Neural cell (in vitro differentiated cells): ENCODE results near the gene ASPHD1. TPM values are rescaled to one million over a fixed set of nuclear protein-coding genes. Genes with fewer than 3 reads are reported as not detected.

ENCODE experiments used
- H2AFZ ChIP-seq: fragments of 200-600, 300-800 bp; sonication (generic), shearing (Covaris generic); 2 replicates; pipeline ENCODE4 v1.6.0; 2014; ENCODE audit warnings: low read depth, mild to moderate bottlenecking, antibody characterized with exemption, low read length, moderate library complexity
- H3F3A ChIP-seq: fragments of 200-600 bp; shearing (Covaris generic); 2 replicates; pipeline ENCODE4 v1.6.1; 2016; ENCODE audit warnings: mild to moderate bottlenecking, moderate library complexity, mixed read lengths, antibody characterized with exemption, low read length; ENCODE audit not compliant: insufficient read depth, poor library complexity, severe bottlenecking
- H3K27ac ChIP-seq: fragments of 200-600, 300-800 bp; sonication (generic), shearing (Covaris generic); 2 replicates; pipeline ENCODE4 v1.5.1; 2014; ENCODE audit warnings: mild to moderate bottlenecking, low read length, moderate library complexity
- H3K27me3 ChIP-seq: fragments of 300-800, 200-600 bp; sonication (generic), shearing (Covaris generic); 2 replicates; pipeline ENCODE4 v1.6.0; 2014; ENCODE audit warnings: mild to moderate bottlenecking, low read depth, low read length, moderate library complexity; ENCODE audit not compliant: insufficient read depth
- H3K36me3 ChIP-seq: fragments of 300-800, 200-600 bp; sonication (generic), shearing (Covaris generic); 2 replicates; pipeline ENCODE4 v1.5.1; 2014; ENCODE audit warnings: mild to moderate bottlenecking, antibody characterized with exemption, low read length, moderate library complexity; ENCODE audit not compliant: insufficient read depth
- H3K4me2 ChIP-seq: fragments of 300-800, 200-600 bp; sonication (generic), shearing (Covaris generic); 2 replicates; pipeline ENCODE4 v1.6.0; 2014; ENCODE audit warnings: mild to moderate bottlenecking, low read length
- H3K4me3 ChIP-seq: fragments of 300-800, 200-600 bp; sonication (generic), shearing (Covaris generic); 2 replicates; pipeline ENCODE4 v1.5.1; 2014; ENCODE audit warnings: mild to moderate bottlenecking, low read length, moderate library complexity
- H3K79me2 ChIP-seq: fragments of 200-600 bp; shearing (Covaris generic); replicated peaks from 2 replicates; pipeline ENCODE4 v1.6.0; 2014; ENCODE audit warnings: mild to moderate bottlenecking, low read length, moderate library complexity; ENCODE audit not compliant: insufficient read depth
- H3K9ac ChIP-seq: fragments of 300-800, 200-600 bp; sonication (generic), shearing (Covaris generic); 2 replicates; pipeline ENCODE4 v1.6.1; 2016; ENCODE audit warnings: mild to moderate bottlenecking, low read length, mixed read lengths
- H3K9me2 ChIP-seq: fragments of 200-600 bp; shearing (Covaris generic); 2 replicates; pipeline ENCODE4 v1.6.1; 2016; ENCODE audit warnings: mild to moderate bottlenecking, low read length, mixed read lengths; ENCODE audit not compliant: insufficient read depth
- H3K9me3 ChIP-seq: fragments of 200-600, 300-800 bp; sonication (generic), shearing (Covaris generic); 2 replicates; pipeline ENCODE4 v1.6.1; 2016; ENCODE audit warnings: mild to moderate bottlenecking, mixed run types, low read length, moderate library complexity, mixed read lengths
- H4K20me1 ChIP-seq: fragments of 200-600 bp; shearing (Covaris generic); 2 replicates; pipeline ENCODE4 v1.6.1; 2016; ENCODE audit warnings: mild to moderate bottlenecking, mixed run types; ENCODE audit not compliant: insufficient read depth
- CTCF ChIP-seq: fragments of 450-650 bp; IDR thresholded peaks from 2 replicates; pipeline ENCODE4 v1.5.1; 2014; ENCODE audit warnings: antibody characterized with exemption, mild to moderate bottlenecking, moderate library complexity; ENCODE audit not compliant: poor library complexity, severe bottlenecking
- EP300 ChIP-seq: fragments of 450-650 bp; conservative IDR thresholded peaks from 2 replicates; pipeline ENCODE4 v1.6.1; 2014; ENCODE audit warnings: antibody characterized with exemption, mild to moderate bottlenecking, moderate library complexity; ENCODE audit not compliant: poor library complexity, severe bottlenecking
- EZH2 ChIP-seq: fragments of 200-600, 300-800 bp; shearing (Covaris generic), sonication (generic); IDR thresholded peaks from 2 replicates; pipeline ENCODE4 v1.6.1; 2014; ENCODE audit warnings: antibody characterized with exemption, low read length, borderline replicate concordance, mild to moderate bottlenecking; ENCODE audit not compliant: insufficient read depth, poor library complexity, severe bottlenecking
- MXI1 ChIP-seq: fragments of 450-650 bp; conservative IDR thresholded peaks from 2 replicates; pipeline ENCODE4 v1.6.1; 2014; ENCODE audit warnings: antibody characterized with exemption, mild to moderate bottlenecking; ENCODE audit not compliant: poor library complexity, severe bottlenecking
- POLR2AphosphoS5 ChIP-seq: IDR thresholded peaks from 2 replicates; pipeline ENCODE4 v1.6.1; 2012
- RAD21 ChIP-seq: fragments of 450-650 bp; conservative IDR thresholded peaks from 2 replicates; pipeline ENCODE4 v1.6.1; 2014; ENCODE audit warnings: antibody characterized with exemption, mild to moderate bottlenecking, moderate library complexity
- REST ChIP-seq: IDR thresholded peaks from 2 replicates; pipeline ENCODE4 v1.6.1; 2012; ENCODE audit warnings: borderline replicate concordance
- SMC3 ChIP-seq: fragments of 450-650 bp; conservative IDR thresholded peaks from 2 replicates; pipeline ENCODE4 v1.6.1; 2014; ENCODE audit warnings: antibody characterized with exemption, mild to moderate bottlenecking, moderate library complexity; ENCODE audit not compliant: poor library complexity
- TAF1 ChIP-seq: IDR thresholded peaks from 2 replicates; pipeline ENCODE4 v1.6.1; 2012; ENCODE audit warnings: low read depth
- polyA plus RNA-seq: library from polyadenylated mRNA; depleted of rRNA; stranded (reverse); fragments of >200 nt; gene quantifications from 2 replicates; pipeline ENCODE4 v1.2.3, GENCODE V29; 2014

The ASPHD1 gene
- polyA plus RNA-seq, 1 donor from 2014 or later = 38.9 TPM

GRCh38 chr16:29875206-29875605, 25.1 kb upstream of the ASPHD1 start:
- TF ChIP-seq CTCF = no peak
- TF ChIP-seq EZH2 = no peak
- no peak for TF ChIP-seq MXI1
- no peak overlapping the region for H3K27ac ChIP-seq
- no peaks in the 10 kb centered on the region for H3F3A ChIP-seq
- H3K9me2 ChIP-seq = no peaks in the 10 kb centered on the region
- H3K9ac ChIP-seq = no peak overlapping the region
- H3K36me3 ChIP-seq = no peaks in the 10 kb centered on the region
- H3K4me2 ChIP-seq = no peak overlapping the region
- H3K4me3 ChIP-seq = no peak overlapping the region
- H2AFZ ChIP-seq = no peak overlapping the region
- H3K79me2 ChIP-seq = no peaks in the 10 kb centered on the region
- no peaks in the 10 kb centered on the region for H4K20me1 ChIP-seq
- peaks cover 5% of the 10 kb centered on the region for H3K27me3 ChIP-seq
- H3K9me3 ChIP-seq = no peaks in the 10 kb centered on the region

- TF ChIP-seq TAF1 = no peak
- TF ChIP-seq POLR2AphosphoS5 = no peak
- TF ChIP-seq EZH2 = no peak
- TF ChIP-seq EP300 = no peak
- no peak for TF ChIP-seq RAD21
- no peak for TF ChIP-seq SMC3
- no peak for TF ChIP-seq MXI1
- no peak for TF ChIP-seq REST
- TF ChIP-seq CTCF = no peak
- Histone ChIP-seq H3K27ac (no peak overlapping the region), H3K27me3 (peaks cover 5% of the 10 kb centered on the region), H3K36me3 (no peaks in the 10 kb centered on the region), H3K9me3 (no peaks in the 10 kb centered on the region), H3K9ac (no peak overlapping the region), H2AFZ (no peak overlapping the region), H3F3A (no peaks in the 10 kb centered on the region), H3K9me2 (no peaks in the 10 kb centered on the region), H4K20me1 (no peaks in the 10 kb centered on the region), H3K79me2 (no peaks in the 10 kb centered on the region), H3K4me3 (no peak overlapping the region), H3K4me2 (no peak overlapping the region)
Observed at GRCh38 chr16:29876217-29876593, 24.1 kb upstream of the ASPHD1 start.
